GM15510 (cell line): ENCODE results near the gene CGB5.
"Not testable (repeated sequence)": the region's sequence is repeated elsewhere in the genome, so short reads cannot be mapped to it uniquely, and the experiment has no call there.

Experiments used
- POLR2A ChIP-seq: IDR thresholded peaks from 3 replicates; pipeline ENCODE4 v1.6.1; 2011; ENCODE audit warnings: borderline replicate concordance; ENCODE audit not compliant: insufficient read length; ENCODE audit errors: extremely low read depth

CGB5 gene

GRCh38 chr19:49043548-49043947 is at the start of gene CGB5:
TSS of gene CGB5 (plus strand) at chr19:49043848. CDS start at chr19:49044210, 362 bp downstream.
- TF ChIP-seq POLR2A = not testable (repeated sequence)

GRCh38 chr19:48994035-48994386 is 49.6 kb upstream of the CGB5 start:
- TF ChIP-seq POLR2A = no peak

- no peak for TF ChIP-seq POLR2A
Measured at GRCh38 chr19:48997972-48998371, 45.7 kb upstream of the CGB5 start.

DNA sequence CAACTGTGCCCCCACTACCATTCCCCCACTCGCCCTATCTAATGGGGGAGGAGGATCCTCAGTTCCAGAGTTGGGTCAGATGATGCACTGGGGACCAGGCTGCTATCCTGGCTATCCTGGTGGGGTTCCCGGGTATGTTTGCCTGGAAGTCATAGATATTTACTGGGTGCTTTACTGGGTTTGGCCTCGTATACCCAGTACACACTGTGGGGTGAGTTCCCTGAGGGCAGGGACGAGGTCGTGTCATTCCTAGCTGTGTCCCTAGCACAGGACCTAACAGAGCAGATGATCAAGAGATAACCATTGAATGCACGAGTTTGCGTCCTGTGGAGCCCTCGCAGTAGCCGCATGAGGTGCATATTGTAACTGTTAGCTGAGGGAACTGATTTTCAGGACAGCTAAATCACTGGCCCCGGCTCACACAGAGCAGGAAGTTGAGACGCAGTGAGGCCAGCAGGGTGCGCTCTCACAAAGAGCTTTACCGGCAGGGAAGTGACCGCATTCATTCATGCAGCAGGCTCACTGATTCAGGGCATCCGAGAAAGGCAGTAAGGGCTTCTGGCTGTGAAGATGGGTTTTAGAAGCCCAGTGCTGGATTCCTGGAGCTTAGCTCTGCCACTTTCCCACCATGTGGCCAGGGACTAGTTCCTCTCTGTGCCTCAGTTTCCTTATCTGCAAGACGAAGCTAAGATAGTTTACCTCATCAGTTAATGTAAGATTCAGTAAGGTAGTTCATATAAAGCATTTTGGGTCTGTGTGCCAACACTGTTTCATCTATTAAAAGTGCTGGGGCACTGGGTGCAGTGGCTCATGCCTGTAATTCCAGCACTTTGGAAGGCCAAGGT is 43.9 kb upstream of the CGB5 start:
- no peak for TF ChIP-seq POLR2A

- TF ChIP-seq POLR2A = no peak
Measured at GRCh38 chr19:49004133-49004532, 39.5 kb upstream of the CGB5 start.

GRCh38 chr19:49004964-49005614 is 38.6 kb upstream of the CGB5 start:
- TF ChIP-seq POLR2A = no peak

GRCh38 chr19:49006905-49007304 is 36.7 kb upstream of the CGB5 start:
- no peak for TF ChIP-seq POLR2A

DNA sequence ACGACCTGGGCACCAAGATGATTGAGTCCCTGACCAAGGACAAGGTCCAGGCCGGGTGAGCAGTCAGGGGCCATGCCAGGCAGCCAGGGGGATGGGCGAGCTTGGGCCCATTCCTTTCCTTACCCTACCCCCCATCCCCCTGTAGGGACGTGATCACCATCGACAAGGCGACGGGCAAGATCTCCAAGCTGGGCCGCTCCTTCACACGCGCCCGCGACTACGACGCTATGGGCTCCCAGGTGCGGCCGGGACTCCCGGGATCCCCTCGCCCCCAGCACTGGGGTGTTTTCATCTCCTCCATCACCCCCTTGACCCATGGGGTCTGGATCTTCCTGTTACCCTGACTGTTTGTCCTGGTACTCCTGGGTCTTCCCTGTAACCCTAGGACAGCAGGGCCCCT is 33.8 kb upstream of the CGB5 start:
- no peak for TF ChIP-seq POLR2A

DNA sequence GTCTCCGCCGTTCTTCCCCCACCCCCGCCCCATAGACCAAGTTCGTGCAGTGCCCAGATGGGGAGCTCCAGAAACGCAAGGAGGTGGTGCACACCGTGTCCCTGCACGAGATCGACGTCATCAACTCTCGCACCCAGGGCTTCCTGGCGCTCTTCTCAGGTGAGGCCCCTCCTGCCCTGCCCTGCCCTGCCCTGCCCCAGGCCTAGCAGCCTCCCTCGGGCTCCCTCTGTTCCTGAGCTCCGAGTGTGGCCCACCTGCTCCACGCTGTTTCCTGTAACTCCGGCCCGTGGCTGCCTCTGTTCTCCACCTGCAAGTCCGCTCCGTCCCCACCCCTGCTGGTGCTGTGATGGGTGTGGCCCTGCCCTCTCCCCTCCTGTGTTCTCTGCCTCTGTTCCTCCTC is 33.2 kb upstream of the CGB5 start:
- no peak for TF ChIP-seq POLR2A

- TF ChIP-seq POLR2A = no peak
Measured at GRCh38 chr19:49011194-49011593, 32.5 kb upstream of the CGB5 start.

GRCh38 chr19:49014123-49014869 is 29.4 kb upstream of the CGB5 start:
- no peak for TF ChIP-seq POLR2A

GRCh38 chr19:49014870-49015255 is 28.8 kb upstream of the CGB5 start:
- TF ChIP-seq POLR2A = no peak

- TF ChIP-seq POLR2A = no peak
Measured at GRCh38 chr19:49016067-49016839, 27.4 kb upstream of the CGB5 start.

DNA sequence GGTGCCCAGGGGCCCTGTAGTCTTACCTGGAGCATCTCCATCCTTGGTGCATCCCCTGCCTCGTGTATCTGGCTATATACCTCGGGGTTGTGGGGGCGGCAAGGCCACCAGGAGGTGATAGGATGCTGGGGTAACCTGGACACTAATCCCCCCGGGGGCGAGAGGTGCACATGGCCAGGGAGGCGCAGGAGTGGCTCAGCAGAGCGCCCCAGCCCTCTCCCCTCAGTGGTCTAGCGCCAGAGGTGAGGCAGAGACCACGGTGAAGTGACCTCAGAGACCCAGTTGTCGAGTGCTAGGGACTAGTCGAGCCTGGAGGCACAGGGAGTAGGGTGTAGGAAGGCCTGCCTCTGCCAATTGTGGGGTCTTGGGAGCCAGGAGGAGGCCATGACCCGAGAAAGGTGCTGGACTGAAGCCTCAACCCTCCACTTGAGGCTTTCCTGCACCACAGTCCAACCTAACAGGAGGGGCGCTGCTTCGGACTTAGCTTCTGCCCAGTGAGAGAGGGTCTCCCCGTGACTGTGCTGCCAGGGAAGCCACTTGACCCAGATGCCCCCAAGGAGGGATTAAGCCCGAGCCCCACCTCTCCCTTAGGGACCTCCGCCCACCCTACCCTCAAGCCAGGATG is 26.5 kb upstream of the CGB5 start, which contains the start of gene LHB:
Gene LHB (minus strand): TSS at position 51 of the 625 bp plus-strand sequence. CDS start 10 bp downstream, at position 41.
- TF ChIP-seq POLR2A = no peak

- TF ChIP-seq POLR2A = no peak
Measured at GRCh38 chr19:49017666-49018351, 25.8 kb upstream of the CGB5 start.
